ENCODE measurements around the gene KICS2.
"Not testable (repeated sequence)": the region's sequence is repeated elsewhere in the genome, so short reads cannot be mapped to it uniquely, and the experiment has no call there.

The KICS2 gene

GRCh38 chr12:64195841-64196240 lies 26.3 kb downstream of the KICS2 start:
- not testable (repeated sequence) for H3K23ac ChIP-seq (ENCODE audit: low read length); H3K4me2 ChIP-seq (ENCODE audit: low read length); H3K27me3 ChIP-seq (ENCODE audit: insufficient read depth, low read length, poor library complexity); H3K18ac ChIP-seq (ENCODE audit: low read length); H2BK15ac ChIP-seq (replicated peaks; ENCODE audit: low read depth); H3K4ac ChIP-seq (ENCODE audit: low read depth, low read length); H3K4me1 ChIP-seq (ENCODE audit: control insufficient read depth, low read depth, low read length); H3K4me3 ChIP-seq (ENCODE audit: low read length); H2BK120ac ChIP-seq (ENCODE audit: low read depth, low read length); DNase-seq; H3K79me2 ChIP-seq (ENCODE audit: control insufficient read depth, insufficient read depth, low read length); H4K5ac ChIP-seq (ENCODE audit: low read length); H3K9ac ChIP-seq (ENCODE audit: low read length); H2AK5ac ChIP-seq (ENCODE audit: low read length); H2BK5ac ChIP-seq (ENCODE audit: low read length); H4K8ac ChIP-seq (ENCODE audit: low read depth, low read length); H3K56ac ChIP-seq (ENCODE audit: low read length); H3K79me1 ChIP-seq (ENCODE audit: low read length); H3K36me3 ChIP-seq (ENCODE audit: control insufficient read depth, insufficient read depth, low read length); H3K27ac ChIP-seq (ENCODE audit: low read depth, low read length)
- WGBS (ENCODE audit: extremely low coverage, insufficient coverage, low lambda C conversion rate) = no CpG with 5 or more reads among the region's 15 CpGs

- no peaks in the 10 kb centered on the region for H3K79me2 ChIP-seq (ENCODE audit: control insufficient read depth, insufficient read depth, low read length)
- DNase-seq = no peak
- H4K5ac ChIP-seq (ENCODE audit: low read length) = no peak overlapping the region
- H2BK120ac ChIP-seq (ENCODE audit: low read depth, low read length) = no peak overlapping the region
- no CpG with 5 or more reads among the region's 7 CpGs for WGBS (ENCODE audit: extremely low coverage, insufficient coverage, low lambda C conversion rate)
- H3K79me1 ChIP-seq (ENCODE audit: low read length) = no peaks in the 10 kb centered on the region
- no peak overlapping the region for H2BK15ac ChIP-seq (replicated peaks; ENCODE audit: low read depth)
- no peaks in the 10 kb centered on the region for H3K4me1 ChIP-seq (ENCODE audit: control insufficient read depth, low read depth, low read length)
- no peak overlapping the region for H2BK5ac ChIP-seq (ENCODE audit: low read length)
- H3K4me3 ChIP-seq (ENCODE audit: low read length) = no peak overlapping the region
- no peak overlapping the region for H3K4ac ChIP-seq (ENCODE audit: low read depth, low read length)
- H2AK5ac ChIP-seq (ENCODE audit: low read length) = no peak overlapping the region
- H3K23ac ChIP-seq (ENCODE audit: low read length) = no peak overlapping the region
- no peak overlapping the region for H3K4me2 ChIP-seq (ENCODE audit: low read length)
- H3K27ac ChIP-seq (ENCODE audit: low read depth, low read length) = no peak overlapping the region
- H3K18ac ChIP-seq (ENCODE audit: low read length) = no peak overlapping the region
- H3K56ac ChIP-seq (ENCODE audit: low read length) = no peak overlapping the region
- H3K36me3 ChIP-seq (ENCODE audit: control insufficient read depth, insufficient read depth, low read length) = peaks cover 2% of the 10 kb centered on the region
- no peak overlapping the region for H4K8ac ChIP-seq (ENCODE audit: low read depth, low read length)
- H3K27me3 ChIP-seq (ENCODE audit: insufficient read depth, low read length, poor library complexity) = no peaks in the 10 kb centered on the region
- H3K9ac ChIP-seq (ENCODE audit: low read length) = no peak overlapping the region
Measured at GRCh38 chr12:64194333-64195149, 27.6 kb downstream of the KICS2 start.

DNA sequence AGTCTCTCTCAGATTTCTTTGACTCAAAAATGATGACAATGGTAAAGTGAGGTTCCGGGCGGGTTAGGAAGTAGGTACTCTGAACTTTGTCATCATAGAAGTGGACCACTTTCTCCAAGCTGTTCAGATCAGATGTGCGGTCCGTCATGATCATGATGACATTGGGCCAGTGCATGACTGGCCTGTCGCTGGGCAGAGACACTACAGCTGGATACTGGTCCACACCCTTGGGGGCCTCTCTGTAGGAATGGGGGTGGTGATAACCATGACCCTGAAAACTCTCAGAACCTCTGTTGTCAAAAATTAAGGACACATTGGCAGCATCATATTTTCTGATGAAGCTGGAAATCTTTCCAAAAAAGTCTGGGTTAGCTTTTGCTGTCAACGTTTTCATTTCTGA lies 28.2 kb downstream of the KICS2 start:
- Histone ChIP-seq H2BK15ac (replicated peaks; ENCODE audit: low read depth) (no peak overlapping the region), H3K79me2 (ENCODE audit: control insufficient read depth, insufficient read depth, low read length) (no peaks in the 10 kb centered on the region), H2BK5ac (ENCODE audit: low read length) (no peak overlapping the region), H3K23ac (ENCODE audit: low read length) (no peak overlapping the region), H3K36me3 (ENCODE audit: control insufficient read depth, insufficient read depth, low read length) (peaks cover 2% of the 10 kb centered on the region), H3K9ac (ENCODE audit: low read length) (no peak overlapping the region), H3K4me3 (ENCODE audit: low read length) (no peak overlapping the region), H4K5ac (ENCODE audit: low read length) (no peak overlapping the region), H4K8ac (ENCODE audit: low read depth, low read length) (no peak overlapping the region), H3K18ac (ENCODE audit: low read length) (no peak overlapping the region), H3K56ac (ENCODE audit: low read length) (no peak overlapping the region), H3K27me3 (ENCODE audit: insufficient read depth, low read length, poor library complexity) (no peaks in the 10 kb centered on the region), H2BK120ac (ENCODE audit: low read depth, low read length) (no peak overlapping the region), H2AK5ac (ENCODE audit: low read length) (no peak overlapping the region), H3K4me1 (ENCODE audit: control insufficient read depth, low read depth, low read length) (no peaks in the 10 kb centered on the region), H3K4ac (ENCODE audit: low read depth, low read length) (no peak overlapping the region), H3K4me2 (ENCODE audit: low read length) (no peak overlapping the region), H3K27ac (ENCODE audit: low read depth, low read length) (no peak overlapping the region), H3K79me1 (ENCODE audit: low read length) (no peaks in the 10 kb centered on the region)
- no CpG with 5 or more reads among the region's 6 CpGs for WGBS (ENCODE audit: extremely low coverage, insufficient coverage, low lambda C conversion rate)
- no peak for DNase-seq

GRCh38 chr12:64192644-64193444 lies 29.3 kb downstream of the KICS2 start:
- Histone ChIP-seq H3K18ac (ENCODE audit: low read length) (no peak overlapping the region), H3K79me2 (ENCODE audit: control insufficient read depth, insufficient read depth, low read length) (no peaks in the 10 kb centered on the region), H3K4me2 (ENCODE audit: low read length) (no peak overlapping the region), H3K4me1 (ENCODE audit: control insufficient read depth, low read depth, low read length) (no peaks in the 10 kb centered on the region), H3K23ac (ENCODE audit: low read length) (no peak overlapping the region), H2BK120ac (ENCODE audit: low read depth, low read length) (no peak overlapping the region), H2AK5ac (ENCODE audit: low read length) (no peak overlapping the region), H4K8ac (ENCODE audit: low read depth, low read length) (no peak overlapping the region), H3K56ac (ENCODE audit: low read length) (no peak overlapping the region), H3K9ac (ENCODE audit: low read length) (no peak overlapping the region), H3K27ac (ENCODE audit: low read depth, low read length) (no peak overlapping the region), H3K79me1 (ENCODE audit: low read length) (no peaks in the 10 kb centered on the region), H4K5ac (ENCODE audit: low read length) (no peak overlapping the region), H3K4ac (ENCODE audit: low read depth, low read length) (no peak overlapping the region), H3K4me3 (ENCODE audit: low read length) (no peak overlapping the region), H3K27me3 (ENCODE audit: insufficient read depth, low read length, poor library complexity) (no peaks in the 10 kb centered on the region), H3K36me3 (ENCODE audit: control insufficient read depth, insufficient read depth, low read length) (peaks cover 2% of the 10 kb centered on the region), H2BK15ac (replicated peaks; ENCODE audit: low read depth) (no peak overlapping the region), H2BK5ac (ENCODE audit: low read length) (no peak overlapping the region)
- no CpG with 5 or more reads among the region's 7 CpGs for WGBS (ENCODE audit: extremely low coverage, insufficient coverage, low lambda C conversion rate)
- DNase-seq = no peak

DNA sequence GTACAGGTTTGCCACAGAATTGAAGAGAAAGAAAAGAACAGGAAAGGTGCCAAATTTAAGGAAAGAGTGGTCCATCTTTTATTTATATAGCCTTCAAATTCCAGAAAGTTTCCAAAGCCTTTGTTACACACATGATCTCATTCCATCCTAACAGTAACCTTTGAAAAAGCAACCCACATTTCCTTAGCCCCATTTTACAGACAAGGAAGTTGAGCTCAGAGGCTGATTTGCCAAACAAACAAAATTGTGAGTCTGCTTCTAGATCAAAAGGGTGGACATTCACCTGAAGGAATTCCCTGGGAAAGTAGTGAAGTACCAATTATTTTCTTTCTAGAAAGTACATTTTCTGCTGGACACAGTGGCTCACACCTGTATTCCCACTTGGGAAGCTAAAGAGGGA lies 32.0 kb downstream of the KICS2 start:
- Histone ChIP-seq H3K79me2 (ENCODE audit: control insufficient read depth, insufficient read depth, low read length) (no peaks in the 10 kb centered on the region), H2BK15ac (replicated peaks; ENCODE audit: low read depth) (no peak overlapping the region), H3K9ac (ENCODE audit: low read length) (no peak overlapping the region), H2BK5ac (ENCODE audit: low read length) (no peak overlapping the region), H4K5ac (ENCODE audit: low read length) (no peak overlapping the region), H3K23ac (ENCODE audit: low read length) (no peak overlapping the region), H3K79me1 (ENCODE audit: low read length) (no peaks in the 10 kb centered on the region), H2BK120ac (ENCODE audit: low read depth, low read length) (no peak overlapping the region), H3K56ac (ENCODE audit: low read length) (no peak overlapping the region), H3K4me3 (ENCODE audit: low read length) (no peak overlapping the region), H3K4me2 (ENCODE audit: low read length) (no peak overlapping the region), H3K36me3 (ENCODE audit: control insufficient read depth, insufficient read depth, low read length) (peaks cover 2% of the 10 kb centered on the region), H3K18ac (ENCODE audit: low read length) (no peak overlapping the region), H3K4ac (ENCODE audit: low read depth, low read length) (no peak overlapping the region), H3K27me3 (ENCODE audit: insufficient read depth, low read length, poor library complexity) (no peaks in the 10 kb centered on the region), H3K4me1 (ENCODE audit: control insufficient read depth, low read depth, low read length) (no peaks in the 10 kb centered on the region), H3K27ac (ENCODE audit: low read depth, low read length) (no peak overlapping the region), H2AK5ac (ENCODE audit: low read length) (no peak overlapping the region), H4K8ac (ENCODE audit: low read depth, low read length) (no peak overlapping the region)
- DNase-seq = no peak
